GM12878 (cell line): Measurements from ENCODE around the gene C14orf119. TPM values are rescaled to one million over a fixed set of nuclear protein-coding genes. Genes with fewer than 3 reads are reported as not detected.

Experiments used
- FOS ChIP-seq: IDR thresholded peaks from 3 replicates; pipeline ENCODE4 v1.6.1; 2011; ENCODE audit warnings: borderline replicate concordance; ENCODE audit not compliant: insufficient read length; ENCODE audit errors: extremely low read depth
- NKRF ChIP-seq: fragments of 450-650 bp; conservative IDR thresholded peaks from 2 replicates; pipeline ENCODE4 v1.6.1; 2017; ENCODE audit warnings: mild to moderate bottlenecking, moderate library complexity
- PAX8 ChIP-seq: fragments of 450-650 bp; IDR thresholded peaks from 2 replicates; pipeline ENCODE4 v1.6.1; 2017; ENCODE audit warnings: mild to moderate bottlenecking, moderate library complexity
- POLR2AphosphoS2 ChIP-seq: IDR thresholded peaks from 2 replicates; pipeline ENCODE4 v1.6.1; 2011; ENCODE audit warnings: low read depth, mild to moderate bottlenecking, low read length, improper control_type of control experiment, moderate library complexity
- SMC3 ChIP-seq: IDR thresholded peaks from 2 replicates; pipeline ENCODE4 v1.6.1; 2011; ENCODE audit warnings: low read length, improper control_type of control experiment, borderline replicate concordance
- polyA plus RNA-seq, 11 experiments: library from polyadenylated mRNA; depleted of rRNA in 4 of 11; unstranded in 6 of 11; stranded (reverse) in 5 of 11; fragments of >200 nt; fragmentation: Nextera tagmentation in 4 of 11; fragmentation: Illumina TruSeq in 1 of 11; extraction: Ambion mirVana in 4 of 11; extraction: Trizol in 1 of 11; gene quantifications; 1 replicate in 1 of 11; 2 replicates in 10 of 11; pipeline versions ENCODE4 v1.2.1 to v1.2.3, GENCODE V29; 2011 to 2016; ENCODE audit warnings: inconsistent platforms in 2 of 11, missing spikeins in 2 of 11, low read depth in 1 of 11
- total RNA-seq, 4 experiments: library from RNA; depleted of rRNA in 3 of 4; stranded (reverse); fragments of >200 nt in 3 of 4; fragmentation: Illumina TruSeq in 1 of 4; extraction: Trizol in 1 of 4; gene quantifications; 2 replicates each; pipeline versions ENCODE4 v1.2.1 to v1.2.3, GENCODE V29; 2013 to 2021
- TF ChIP-seq, protein P1 (sequence below): fragments of 150-350 bp; IDR thresholded peaks from 2 replicates; pipeline ENCODE4 v1.6.1; 2014; ENCODE audit warnings: mild to moderate bottlenecking, low read depth, low read length
- TF ChIP-seq, protein P2 (sequence below): fragments of 450-650 bp; IDR thresholded peaks from 2 replicates; pipeline ENCODE4 v1.6.1; 2018; ENCODE audit warnings: mild to moderate bottlenecking, low read depth, moderate library complexity; ENCODE audit not compliant: partially characterized antibody

C14orf119 gene
- total and polyA plus RNA-seq, 10 of the 15 experiments (the other 5 are each of a cell fraction or from before 2014, with no cell fraction given): 32.3 to 228 (median 57.6) TPM

GRCh38 chr14:23146980-23147379, 51.7 kb downstream of the C14orf119 start (continued):
- TF ChIP-seq, protein P1, sequence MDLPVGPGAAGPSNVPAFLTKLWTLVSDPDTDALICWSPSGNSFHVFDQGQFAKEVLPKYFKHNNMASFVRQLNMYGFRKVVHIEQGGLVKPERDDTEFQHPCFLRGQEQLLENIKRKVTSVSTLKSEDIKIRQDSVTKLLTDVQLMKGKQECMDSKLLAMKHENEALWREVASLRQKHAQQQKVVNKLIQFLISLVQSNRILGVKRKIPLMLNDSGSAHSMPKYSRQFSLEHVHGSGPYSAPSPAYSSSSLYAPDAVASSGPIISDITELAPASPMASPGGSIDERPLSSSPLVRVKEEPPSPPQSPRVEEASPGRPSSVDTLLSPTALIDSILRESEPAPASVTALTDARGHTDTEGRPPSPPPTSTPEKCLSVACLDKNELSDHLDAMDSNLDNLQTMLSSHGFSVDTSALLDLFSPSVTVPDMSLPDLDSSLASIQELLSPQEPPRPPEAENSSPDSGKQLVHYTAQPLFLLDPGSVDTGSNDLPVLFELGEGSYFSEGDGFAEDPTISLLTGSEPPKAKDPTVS: no peak
- TF ChIP-seq, protein P2, sequence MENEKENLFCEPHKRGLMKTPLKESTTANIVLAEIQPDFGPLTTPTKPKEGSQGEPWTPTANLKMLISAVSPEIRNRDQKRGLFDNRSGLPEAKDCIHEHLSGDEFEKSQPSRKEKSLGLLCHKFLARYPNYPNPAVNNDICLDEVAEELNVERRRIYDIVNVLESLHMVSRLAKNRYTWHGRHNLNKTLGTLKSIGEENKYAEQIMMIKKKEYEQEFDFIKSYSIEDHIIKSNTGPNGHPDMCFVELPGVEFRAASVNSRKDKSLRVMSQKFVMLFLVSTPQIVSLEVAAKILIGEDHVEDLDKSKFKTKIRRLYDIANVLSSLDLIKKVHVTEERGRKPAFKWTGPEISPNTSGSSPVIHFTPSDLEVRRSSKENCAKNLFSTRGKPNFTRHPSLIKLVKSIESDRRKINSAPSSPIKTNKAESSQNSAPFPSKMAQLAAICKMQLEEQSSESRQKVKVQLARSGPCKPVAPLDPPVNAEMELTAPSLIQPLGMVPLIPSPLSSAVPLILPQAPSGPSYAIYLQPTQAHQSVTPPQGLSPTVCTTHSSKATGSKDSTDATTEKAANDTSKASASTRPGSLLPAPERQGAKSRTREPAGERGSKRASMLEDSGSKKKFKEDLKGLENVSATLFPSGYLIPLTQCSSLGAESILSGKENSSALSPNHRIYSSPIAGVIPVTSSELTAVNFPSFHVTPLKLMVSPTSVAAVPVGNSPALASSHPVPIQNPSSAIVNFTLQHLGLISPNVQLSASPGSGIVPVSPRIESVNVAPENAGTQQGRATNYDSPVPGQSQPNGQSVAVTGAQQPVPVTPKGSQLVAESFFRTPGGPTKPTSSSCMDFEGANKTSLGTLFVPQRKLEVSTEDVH: no peak
- TF ChIP-seq FOS: no peak
- no peak for TF ChIP-seq PAX8
- TF ChIP-seq POLR2AphosphoS2: no peak
- TF ChIP-seq SMC3: no peak
- no peak for TF ChIP-seq NKRF
